Neural progenitor cell (in vitro differentiated cells): ENCODE measurements around the gene NUBPL. TPM values are rescaled to one million over a fixed set of nuclear protein-coding genes. Genes with fewer than 3 reads are reported as not detected.

Source experiments
- DNase-seq: peaks from one replicate; pipeline ENCODE4 v3.0.0-alpha.2; 2016; ENCODE audit warnings: low spot score
- H2AFZ ChIP-seq: fragments of 200-600 bp; sonication (generic); replicated peaks from 2 replicates; pipeline ENCODE4 v1.6.1; 2016; ENCODE audit warnings: antibody characterized with exemption
- H3F3A ChIP-seq: fragments of 200-600 bp; sonication (generic); 2 replicates; pipeline ENCODE4 v1.6.1; 2016; ENCODE audit warnings: antibody characterized with exemption, low read depth
- H3K27ac ChIP-seq: fragments of 200-600 bp; sonication (generic); 2 replicates; pipeline ENCODE4 v1.5.1; 2016; ENCODE audit warnings: mild to moderate bottlenecking
- H3K27me3 ChIP-seq: fragments of 200-600 bp; sonication (generic); 2 replicates; pipeline ENCODE4 v1.6.1; 2016; ENCODE audit warnings: mild to moderate bottlenecking, moderate library complexity
- H3K36me3 ChIP-seq: fragments of 200-600 bp; sonication (generic); 2 replicates; pipeline ENCODE4 v1.5.1; 2016
- H3K4me1 ChIP-seq: fragments of 200-600 bp; sonication (generic); 2 replicates; pipeline ENCODE4 v1.6.1; 2016; ENCODE audit warnings: mixed run types
- H3K4me2 ChIP-seq: fragments of 200-600 bp; sonication (generic); 2 replicates; pipeline ENCODE4 v1.6.1; 2016
- H3K4me3 ChIP-seq: fragments of 200-600 bp; sonication (generic); 2 replicates; pipeline ENCODE4 v1.5.1; 2016
- H3K79me2 ChIP-seq: fragments of 200-600 bp; sonication (generic); 2 replicates; pipeline ENCODE4 v1.6.1; 2016; ENCODE audit warnings: low read depth
- H3K9ac ChIP-seq: fragments of 200-600 bp; sonication (generic); 2 replicates; pipeline ENCODE4 v1.6.1; 2016
- H3K9me3 ChIP-seq: fragments of 200-600 bp; sonication (generic); 2 replicates; pipeline ENCODE4 v1.5.1; 2016; ENCODE audit warnings: low read depth
- H4K20me1 ChIP-seq: fragments of 200-600 bp; sonication (generic); 2 replicates; pipeline ENCODE4 v1.6.1; 2016; ENCODE audit warnings: low read depth
- H3K27ac Mint-ChIP-seq: 3 replicates; pipeline ENCODE4 v1.8.0; 2021; ENCODE audit warnings: mixed read lengths
- H3K27me3 Mint-ChIP-seq: 2 replicates; pipeline ENCODE4 v1.8.0; 2022; ENCODE audit warnings: low read depth, mild to moderate bottlenecking, inconsistent platforms, moderate library complexity, mixed read lengths; ENCODE audit not compliant: insufficient read depth
- H3K36me3 Mint-ChIP-seq: 3 replicates; pipeline ENCODE4 v1.8.0; 2021; ENCODE audit warnings: mixed read lengths
- H3K4me1 Mint-ChIP-seq: 3 replicates; pipeline ENCODE4 v1.8.0; 2021; ENCODE audit warnings: mixed read lengths
- H3K4me3 Mint-ChIP-seq: 3 replicates; pipeline ENCODE4 v1.8.0; 2021; ENCODE audit warnings: mild to moderate bottlenecking, moderate library complexity, mixed read lengths
- H3K9me3 Mint-ChIP-seq: 3 replicates; pipeline ENCODE4 v1.8.0; 2020; ENCODE audit warnings: mixed read lengths
- EZH2 ChIP-seq: fragments of 200-600 bp; sonication (generic); IDR thresholded peaks from 2 replicates; pipeline ENCODE4 v1.6.1; 2017; ENCODE audit warnings: antibody characterized with exemption, mild to moderate bottlenecking, moderate library complexity
- EZH2phosphoT487 ChIP-seq: fragments of 200-600 bp; sonication (generic); IDR thresholded peaks from 2 replicates; pipeline ENCODE4 v1.6.1; 2017; ENCODE audit warnings: antibody characterized with exemption
- total RNA-seq: library from RNA; depleted of rRNA; stranded (reverse); fragments of >200 nt; gene quantifications from 2 replicates; pipeline ENCODE4 v1.2.3, GENCODE V29; 2015; ENCODE audit warnings: low replicate concordance
- TF ChIP-seq, protein P1 (sequence below): fragments of 200-600 bp; sonication (generic); IDR thresholded peaks from 2 replicates; pipeline ENCODE4 v1.5.1; 2017; ENCODE audit warnings: antibody characterized with exemption, mild to moderate bottlenecking

NUBPL gene
- total RNA-seq, 1 donor from 2014 or later: 29.3 TPM

DNA sequence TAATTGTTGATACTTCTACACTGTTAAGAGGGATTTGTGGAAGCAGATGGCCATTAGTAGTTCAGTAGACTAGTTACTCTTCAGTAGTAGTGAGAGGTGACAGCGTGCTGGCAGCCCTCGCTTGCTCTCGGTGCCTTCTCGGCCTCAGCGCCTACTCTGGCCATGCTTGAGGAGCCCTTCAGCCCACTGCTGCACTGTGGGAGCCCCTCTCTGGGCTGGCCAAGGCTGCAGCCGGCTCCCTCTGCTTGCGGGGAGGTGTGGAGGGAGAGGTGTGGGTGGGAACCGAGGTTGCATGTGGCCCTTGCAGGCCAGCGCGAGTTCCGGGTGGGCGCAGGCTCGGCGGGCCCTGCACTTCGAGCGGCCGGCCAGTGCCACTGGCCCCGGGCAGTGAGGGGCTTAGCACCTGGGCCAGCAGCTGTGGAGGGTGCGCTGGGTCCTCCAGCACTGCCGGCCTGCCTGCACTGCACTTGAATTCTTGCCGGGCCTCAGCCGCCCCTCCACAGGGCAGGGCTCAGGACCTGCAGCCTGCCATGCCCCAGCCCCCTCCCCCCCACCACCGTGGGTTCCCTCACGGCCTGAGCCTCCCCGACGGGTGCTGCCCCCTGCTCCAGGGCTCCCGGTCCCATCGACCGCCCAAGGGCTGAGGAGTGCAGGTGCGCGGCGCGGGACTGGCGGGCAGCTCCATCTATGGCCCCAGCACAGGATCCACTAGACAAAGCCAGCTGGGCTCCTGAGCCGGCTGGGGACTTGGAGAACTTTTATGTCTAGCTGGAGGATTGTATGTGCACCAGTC, 139.3 kb downstream of the NUBPL start:
- Mint-ChIP-seq H3K9me3 (peaks cover 21% of the 10 kb centered on the region), H3K4me3 (no peak overlapping the region), H3K27ac (no peak overlapping the region), H3K36me3 (peaks cover 7% of the 10 kb centered on the region), H3K27me3 (peaks cover 2% of the 10 kb centered on the region), H3K4me1 (no peaks in the 10 kb centered on the region)
- H3K79me2 ChIP-seq: no peaks in the 10 kb centered on the region
- no peaks in the 10 kb centered on the region for H3F3A ChIP-seq
- no peak overlapping the region for H3K27ac ChIP-seq
- H3K27me3 ChIP-seq: no peaks in the 10 kb centered on the region
- no peaks in the 10 kb centered on the region for H3K36me3 ChIP-seq
- H3K4me3 ChIP-seq: no peak overlapping the region
- no peaks in the 10 kb centered on the region for H3K9me3 ChIP-seq
- TF ChIP-seq EZH2phosphoT487: no peak
- TF ChIP-seq, protein P1, sequence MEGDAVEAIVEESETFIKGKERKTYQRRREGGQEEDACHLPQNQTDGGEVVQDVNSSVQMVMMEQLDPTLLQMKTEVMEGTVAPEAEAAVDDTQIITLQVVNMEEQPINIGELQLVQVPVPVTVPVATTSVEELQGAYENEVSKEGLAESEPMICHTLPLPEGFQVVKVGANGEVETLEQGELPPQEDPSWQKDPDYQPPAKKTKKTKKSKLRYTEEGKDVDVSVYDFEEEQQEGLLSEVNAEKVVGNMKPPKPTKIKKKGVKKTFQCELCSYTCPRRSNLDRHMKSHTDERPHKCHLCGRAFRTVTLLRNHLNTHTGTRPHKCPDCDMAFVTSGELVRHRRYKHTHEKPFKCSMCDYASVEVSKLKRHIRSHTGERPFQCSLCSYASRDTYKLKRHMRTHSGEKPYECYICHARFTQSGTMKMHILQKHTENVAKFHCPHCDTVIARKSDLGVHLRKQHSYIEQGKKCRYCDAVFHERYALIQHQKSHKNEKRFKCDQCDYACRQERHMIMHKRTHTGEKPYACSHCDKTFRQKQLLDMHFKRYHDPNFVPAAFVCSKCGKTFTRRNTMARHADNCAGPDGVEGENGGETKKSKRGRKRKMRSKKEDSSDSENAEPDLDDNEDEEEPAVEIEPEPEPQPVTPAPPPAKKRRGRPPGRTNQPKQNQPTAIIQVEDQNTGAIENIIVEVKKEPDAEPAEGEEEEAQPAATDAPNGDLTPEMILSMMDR: no peak
- TF ChIP-seq EZH2: no peak
- H3K4me2 ChIP-seq: no peak overlapping the region
- H4K20me1 ChIP-seq: no peaks in the 10 kb centered on the region
- no peaks in the 10 kb centered on the region for H3K4me1 ChIP-seq
- H3K9ac ChIP-seq: no peak overlapping the region
- H2AFZ ChIP-seq: no peak overlapping the region
- DNase-seq: no peak

DNA sequence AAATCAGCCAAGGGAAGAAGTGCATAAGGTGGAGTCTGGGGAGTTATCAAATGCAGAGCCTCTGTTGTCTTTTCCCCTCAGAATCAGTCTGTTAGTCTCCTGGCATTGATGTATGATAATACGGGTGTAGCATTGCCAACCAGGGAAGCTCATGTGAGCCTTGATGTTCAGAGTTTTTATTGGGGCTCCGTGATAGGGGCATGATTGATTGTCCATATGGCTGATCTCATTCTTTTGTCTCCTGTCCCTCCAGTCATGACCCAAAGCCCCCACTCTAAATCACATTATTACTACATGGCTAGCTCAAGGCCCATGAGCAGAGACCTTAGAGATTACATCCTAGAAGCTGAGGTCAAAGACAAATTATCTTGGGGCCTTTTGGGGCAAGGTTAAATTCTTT, 140.9 kb downstream of the NUBPL start:
- Histone ChIP-seq H3K4me3 (no peak overlapping the region), H3F3A (no peaks in the 10 kb centered on the region), H3K4me2 (no peak overlapping the region), H3K9me3 (no peaks in the 10 kb centered on the region), H3K27ac (no peak overlapping the region), H2AFZ (no peak overlapping the region), H4K20me1 (no peaks in the 10 kb centered on the region), H3K4me1 (no peaks in the 10 kb centered on the region), H3K27me3 (no peaks in the 10 kb centered on the region), H3K9ac (no peak overlapping the region), H3K36me3 (no peaks in the 10 kb centered on the region), H3K79me2 (no peaks in the 10 kb centered on the region)
- peaks cover 10% of the 10 kb centered on the region for H3K36me3 Mint-ChIP-seq
- no peaks in the 10 kb centered on the region for H3K4me1 Mint-ChIP-seq
- no peak overlapping the region for H3K4me3 Mint-ChIP-seq
- TF ChIP-seq EZH2 (no peak), EZH2phosphoT487 (no peak)
- TF ChIP-seq, protein P1: no peak
- H3K27me3 Mint-ChIP-seq: peaks cover 2% of the 10 kb centered on the region
- peaks cover 24% of the 10 kb centered on the region for H3K9me3 Mint-ChIP-seq
- DNase-seq: no peak
- H3K27ac Mint-ChIP-seq: no peak overlapping the region

DNA sequence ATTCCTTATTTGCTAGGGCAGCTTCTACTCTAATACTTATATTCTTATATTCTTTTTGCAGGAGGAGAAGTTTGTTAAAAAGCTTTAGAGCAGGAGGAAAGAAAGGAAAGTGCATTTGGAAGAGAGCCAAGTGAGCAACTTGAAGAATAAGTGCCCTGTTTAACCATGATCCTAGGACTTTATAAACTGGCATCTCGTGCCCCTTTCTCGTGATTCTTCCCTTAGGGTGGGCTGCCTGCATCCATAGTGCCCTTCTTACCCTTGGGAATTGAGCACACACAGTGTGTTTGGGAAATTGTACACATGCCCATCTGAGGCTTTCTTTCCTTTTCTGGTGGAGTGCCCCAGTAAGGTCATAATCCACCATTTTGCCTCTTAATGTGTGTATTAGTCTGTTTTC, 141.9 kb downstream of the NUBPL start:
- Mint-ChIP-seq H3K36me3 (peaks cover 10% of the 10 kb centered on the region), H3K4me1 (no peaks in the 10 kb centered on the region), H3K9me3 (peaks cover 24% of the 10 kb centered on the region), H3K4me3 (no peak overlapping the region), H3K27ac (no peak overlapping the region), H3K27me3 (peaks cover 2% of the 10 kb centered on the region)
- Histone ChIP-seq H3K27ac (no peak overlapping the region), H3K9ac (no peak overlapping the region), H3K4me3 (no peak overlapping the region), H3F3A (no peaks in the 10 kb centered on the region), H3K9me3 (no peaks in the 10 kb centered on the region), H2AFZ (no peak overlapping the region), H4K20me1 (no peaks in the 10 kb centered on the region), H3K79me2 (no peaks in the 10 kb centered on the region), H3K4me1 (no peaks in the 10 kb centered on the region), H3K36me3 (no peaks in the 10 kb centered on the region), H3K4me2 (no peak overlapping the region), H3K27me3 (no peaks in the 10 kb centered on the region)
- DNase-seq: no peak
- TF ChIP-seq EZH2 (no peak), EZH2phosphoT487 (no peak)
- TF ChIP-seq, protein P1: no peak
